ENCODE measurements around the gene TMEM140. TPM values are rescaled to one million over a fixed set of nuclear protein-coding genes. Genes with fewer than 3 reads are reported as not detected.

Gene TMEM140
- total and polyA plus RNA-seq, 2 of the 13 experiments (the other 11 are each of a cell fraction or from before 2014, with no cell fraction given): 9.2 to 21.7 TPM

GRCh38 chr7:135171581-135172291 is 23.9 kb downstream of the TMEM140 start (continued):
- 0 out of 2 replicates have a peak, but pooled peaks have one; percentile 15 for TF ChIP-seq ERF (CRISPR knock-in tag; IDR thresholded peaks at IDR 0.05)
- peak; percentile 59; the same call in 1 of the 2 replicates for TF ChIP-seq MEIS2 (CRISPR knock-in tag; IDR thresholded peaks at IDR 0.05)
- TF ChIP-seq ZUFSP (CRISPR knock-in tag; IDR thresholded peaks at IDR 0.05; ENCODE audit: borderline replicate concordance): 0 out of 2 replicates have a peak, but pooled peaks have one; percentile 47
- TF ChIP-seq MYC (CRISPR knock-in tag; IDR thresholded peaks at IDR 0.05; ENCODE audit: borderline replicate concordance): peak; percentile 71; the same call in 1 of the 2 replicates
- peak; percentile 85; the same call in 1 of the 2 replicates for TF ChIP-seq SALL2 (CRISPR knock-in tag; IDR thresholded peaks at IDR 0.05)
- TF ChIP-seq DR1 (CRISPR knock-in tag; IDR thresholded peaks at IDR 0.05): peak; percentile 55; the same call in 1 of the 2 replicates
- peak; percentile 58; the same call in 1 of the 2 replicates for TF ChIP-seq ARID4A (CRISPR knock-in tag; IDR thresholded peaks at IDR 0.05; ENCODE audit: borderline replicate concordance)
- TF ChIP-seq SAP130 (CRISPR knock-in tag; IDR thresholded peaks at IDR 0.05; ENCODE audit: low read depth): peak; percentile 74; the same call in 1 of the 2 replicates
- TF ChIP-seq SATB2 (CRISPR knock-in tag; IDR thresholded peaks at IDR 0.05): 0 out of 2 replicates have a peak, but pooled peaks have one; percentile 8
- peak; percentile 84 for TF ChIP-seq TAF1 (CRISPR knock-in tag; IDR thresholded peaks at IDR 0.05)
- TF ChIP-seq DMAP1 (CRISPR knock-in tag; IDR thresholded peaks at IDR 0.05): 0 out of 2 replicates have a peak, but pooled peaks have one; percentile 69
- TF ChIP-seq HBP1 (CRISPR knock-in tag; IDR thresholded peaks at IDR 0.05; ENCODE audit: low read depth): peak; percentile 41; the same call in 1 of the 2 replicates
- TF ChIP-seq ELF4 (CRISPR knock-in tag; IDR thresholded peaks at IDR 0.05; ENCODE audit: borderline replicate concordance): peak; percentile 43; the same call in 1 of the 2 replicates
- 0 out of 2 replicates have a peak, but pooled peaks have one; percentile 35 for TF ChIP-seq ZBED4 (CRISPR knock-in tag; IDR thresholded peaks at IDR 0.05; ENCODE audit: borderline replicate concordance)
- 0 out of 2 replicates have a peak, but pooled peaks have one; percentile 15 for TF ChIP-seq MIER2 (CRISPR knock-in tag; IDR thresholded peaks at IDR 0.05)
- TF ChIP-seq POLR2A (IDR thresholded peaks at IDR 0.05; ENCODE audit: insufficient read depth in 1 of 2, low read depth in 2 of 2, low read length in 2 of 2): peak; percentile 72 to 82
